Measurements from ENCODE around the gene FYB2. TPM values are rescaled to one million over a fixed set of nuclear protein-coding genes. Genes with fewer than 3 reads are reported as not detected.
A peak's percentile ranks its signal among the peaks of the same experiment; 100 is the strongest.
"Not testable (repeated sequence)": the region's sequence is repeated elsewhere in the genome, so short reads cannot be mapped to it uniquely, and the experiment has no call there.

Gene FYB2
- total RNA-seq, 4 donors from 2014 or later: not detected

DNA sequence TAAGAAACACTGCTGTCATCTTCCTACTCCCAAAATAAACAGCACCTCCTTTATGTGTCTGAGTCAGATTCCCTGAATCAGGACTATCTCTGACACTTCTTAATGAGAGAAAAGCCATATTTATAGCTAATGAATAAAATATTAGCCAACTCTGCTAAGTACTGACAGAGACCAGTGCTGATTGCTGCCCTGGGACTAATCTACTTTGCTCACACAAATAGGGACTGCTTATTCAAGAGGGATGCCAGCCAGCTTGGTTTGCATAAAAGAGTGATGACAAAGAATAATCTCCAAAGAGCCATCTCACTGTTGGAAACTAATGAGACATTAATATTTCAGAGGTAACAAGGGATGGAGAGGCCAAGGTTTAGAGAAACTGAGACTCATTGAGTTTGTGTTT lies 36.4 kb downstream of the FYB2 start:
- ATAC-seq (ENCODE audit: low FRiP score) (no peak), DNase-seq (ENCODE audit: low spot score) (no peak)
- TF ChIP-seq, protein P1, sequence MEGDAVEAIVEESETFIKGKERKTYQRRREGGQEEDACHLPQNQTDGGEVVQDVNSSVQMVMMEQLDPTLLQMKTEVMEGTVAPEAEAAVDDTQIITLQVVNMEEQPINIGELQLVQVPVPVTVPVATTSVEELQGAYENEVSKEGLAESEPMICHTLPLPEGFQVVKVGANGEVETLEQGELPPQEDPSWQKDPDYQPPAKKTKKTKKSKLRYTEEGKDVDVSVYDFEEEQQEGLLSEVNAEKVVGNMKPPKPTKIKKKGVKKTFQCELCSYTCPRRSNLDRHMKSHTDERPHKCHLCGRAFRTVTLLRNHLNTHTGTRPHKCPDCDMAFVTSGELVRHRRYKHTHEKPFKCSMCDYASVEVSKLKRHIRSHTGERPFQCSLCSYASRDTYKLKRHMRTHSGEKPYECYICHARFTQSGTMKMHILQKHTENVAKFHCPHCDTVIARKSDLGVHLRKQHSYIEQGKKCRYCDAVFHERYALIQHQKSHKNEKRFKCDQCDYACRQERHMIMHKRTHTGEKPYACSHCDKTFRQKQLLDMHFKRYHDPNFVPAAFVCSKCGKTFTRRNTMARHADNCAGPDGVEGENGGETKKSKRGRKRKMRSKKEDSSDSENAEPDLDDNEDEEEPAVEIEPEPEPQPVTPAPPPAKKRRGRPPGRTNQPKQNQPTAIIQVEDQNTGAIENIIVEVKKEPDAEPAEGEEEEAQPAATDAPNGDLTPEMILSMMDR (IDR thresholded peaks at IDR 0.05): no peak

DNA sequence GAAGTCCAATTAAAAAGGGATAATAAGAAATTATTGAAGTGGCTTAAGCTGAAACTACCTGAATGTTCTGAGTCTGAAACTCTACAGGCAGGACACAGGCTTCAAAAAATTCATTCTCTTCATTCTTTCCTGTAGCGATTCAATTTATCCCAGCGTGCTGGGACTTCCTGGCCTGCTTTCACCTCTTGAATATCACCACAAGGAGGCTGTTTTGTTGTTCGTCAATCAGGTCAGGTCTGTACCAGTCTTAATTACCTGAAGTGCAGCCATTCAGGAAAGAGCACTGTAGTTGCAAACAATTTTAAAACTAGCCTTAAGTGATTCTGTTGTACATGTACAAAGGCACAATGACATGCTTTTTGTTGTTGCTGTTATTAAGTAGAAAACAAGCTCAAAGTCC lies 38.4 kb downstream of the FYB2 start:
- TF ChIP-seq, protein P1 (IDR thresholded peaks at IDR 0.05): no peak
- no peak for DNase-seq (ENCODE audit: low spot score)
- no peak for ATAC-seq (ENCODE audit: low FRiP score)

DNA sequence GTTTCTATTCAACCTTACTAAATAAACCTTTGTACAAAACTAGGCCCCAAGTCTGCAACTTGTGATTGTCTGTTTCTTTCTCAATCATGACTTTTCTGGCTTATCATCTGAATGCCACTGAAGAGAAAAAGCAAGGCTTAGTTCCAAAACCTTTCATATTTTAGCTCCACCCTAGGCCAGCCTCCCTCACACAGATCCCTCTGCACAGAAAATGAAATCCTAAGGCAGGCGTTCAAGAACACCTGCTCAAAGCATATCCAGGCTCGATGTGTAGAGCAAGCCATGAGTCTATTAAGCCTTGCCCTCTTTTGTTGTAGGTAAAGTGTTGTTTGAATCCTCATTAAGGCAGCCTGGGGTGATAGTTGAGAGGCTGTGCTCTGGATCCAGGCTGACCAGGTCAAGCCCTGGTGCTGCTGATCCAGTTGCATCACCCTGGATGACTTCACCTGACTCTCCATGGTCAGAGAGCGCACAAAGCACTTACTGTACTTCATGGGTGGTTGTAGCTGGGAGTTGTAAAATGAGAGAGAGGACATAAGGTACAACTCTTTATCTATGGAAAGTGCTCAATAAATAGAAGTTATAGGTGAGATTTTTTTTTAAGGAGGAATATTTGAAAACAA lies 39.0 kb downstream of the FYB2 start:
- TF ChIP-seq, protein P1 (IDR thresholded peaks at IDR 0.05): no peak
- no peak for DNase-seq (ENCODE audit: low spot score)
- ATAC-seq (ENCODE audit: low FRiP score): peak; percentile 48

DNA sequence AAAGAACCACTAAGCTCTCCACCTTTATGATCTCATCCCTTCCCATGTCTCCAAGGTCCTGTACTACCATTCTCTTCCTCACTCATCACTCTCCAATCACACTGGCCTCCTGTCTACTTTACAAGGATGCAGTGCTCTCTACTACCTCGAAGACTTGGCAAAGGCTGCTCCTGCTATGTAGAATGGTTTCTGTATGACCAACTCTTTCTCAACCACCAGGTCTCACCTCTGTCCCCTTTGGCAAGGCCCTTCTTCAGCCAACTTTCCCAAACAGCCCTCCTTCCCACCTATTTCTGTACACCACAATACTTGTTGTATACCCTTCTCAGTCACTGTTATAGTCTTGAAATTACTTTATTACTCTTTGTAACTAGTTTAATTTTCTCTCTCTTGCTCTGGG lies 41.2 kb downstream of the FYB2 start:
- TF ChIP-seq, protein P1 (IDR thresholded peaks at IDR 0.05): no peak
- no peak for DNase-seq (ENCODE audit: low spot score)
- ATAC-seq (ENCODE audit: low FRiP score): no peak

DNA sequence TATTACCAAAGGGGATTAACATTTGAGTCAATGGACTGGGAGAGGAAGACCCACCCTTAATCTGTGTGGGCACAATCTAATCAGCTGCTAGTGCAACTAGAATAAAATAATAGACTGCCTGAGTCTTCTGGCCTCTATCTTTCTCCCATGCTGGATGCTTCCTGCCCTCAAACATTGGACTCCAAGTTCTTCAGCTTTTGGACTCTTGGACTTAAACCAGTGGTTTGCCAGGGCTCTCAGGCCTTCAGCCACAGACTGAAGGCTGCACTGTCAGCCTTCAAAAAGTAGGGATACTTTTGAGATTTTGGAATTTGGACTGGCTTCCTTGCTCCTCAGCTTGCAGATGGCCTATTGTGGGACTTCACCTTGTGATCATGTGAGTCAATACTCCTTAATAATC lies 44.5 kb downstream of the FYB2 start:
- ATAC-seq (ENCODE audit: low FRiP score); DNase-seq (ENCODE audit: low spot score): not testable (repeated sequence)

DNA sequence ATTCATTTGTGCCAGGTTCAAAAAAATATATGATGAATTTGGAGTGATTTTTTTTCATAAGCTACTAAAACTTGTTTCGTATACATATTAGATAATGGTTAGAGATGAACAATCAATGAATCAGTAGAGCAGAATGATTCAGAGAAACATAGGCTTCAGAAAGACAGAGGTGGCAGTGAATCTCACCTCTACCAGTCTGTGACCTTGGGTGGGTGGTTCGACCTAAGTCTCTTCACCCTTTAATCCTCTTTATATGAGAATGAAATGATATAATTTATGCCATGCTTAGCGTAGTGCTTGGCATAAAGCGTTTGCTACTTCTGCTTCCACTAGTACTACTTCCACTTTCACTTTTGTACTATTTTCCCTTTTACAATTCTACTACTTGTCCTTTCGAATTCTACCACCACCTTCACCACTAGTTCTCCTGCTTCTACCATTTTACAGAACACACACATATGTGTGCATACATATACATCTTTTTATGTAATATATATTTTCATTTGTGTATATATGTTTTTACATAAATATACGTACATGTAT lies 45.1 kb downstream of the FYB2 start:
- DNase-seq (ENCODE audit: low spot score): no peak
- TF ChIP-seq, protein P1 (IDR thresholded peaks at IDR 0.05): no peak
- no peak for ATAC-seq (ENCODE audit: low FRiP score)

DNA sequence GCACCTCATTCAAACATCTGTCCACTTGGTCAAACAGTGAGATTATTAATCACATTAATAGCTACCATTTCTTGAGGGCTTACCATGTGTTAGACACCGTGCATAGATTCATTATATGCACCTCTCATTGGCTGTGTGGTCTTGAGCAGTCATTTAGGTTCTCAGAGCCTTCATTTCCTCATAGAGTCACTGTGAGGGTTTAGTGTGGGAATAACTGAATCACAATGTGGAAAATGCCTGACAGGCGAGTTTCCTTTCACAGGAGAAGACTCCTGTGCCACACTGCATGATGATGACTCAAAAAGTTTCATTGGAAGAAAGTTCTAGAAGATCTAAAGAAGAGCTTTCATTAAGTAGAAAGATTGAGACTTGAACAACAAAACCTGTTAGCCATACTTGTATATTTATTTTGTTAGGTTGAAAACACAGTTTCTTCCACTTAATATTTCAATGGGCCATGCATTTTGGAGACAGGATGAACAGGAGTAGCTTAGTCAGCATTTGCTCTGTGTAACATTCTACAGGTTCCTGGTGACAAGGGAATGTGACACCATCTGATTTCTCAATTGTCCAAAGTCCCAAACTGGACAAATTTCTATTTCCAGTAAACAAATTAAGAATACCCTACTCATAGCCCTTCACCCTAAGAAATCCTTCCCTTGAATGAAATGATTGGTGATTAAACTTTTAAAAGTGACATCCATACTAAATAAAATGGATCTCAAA lies 45.7 kb downstream of the FYB2 start:
- ATAC-seq (ENCODE audit: low FRiP score): no peak
- TF ChIP-seq, protein P1 (IDR thresholded peaks at IDR 0.05): no peak

More for the DNA sequence above, 45.7 kb downstream of the FYB2 start:
- DNase-seq (ENCODE audit: low spot score): no peak
